GM12892 (cell line): ENCODE results near the gene CA5B.

Experiments used
- POLR2A ChIP-seq: IDR thresholded peaks from 2 replicates; pipeline ENCODE4 v1.6.1; 2011; ENCODE audit warnings: low read depth, low read length, control low read depth
- POLR2AphosphoS5 ChIP-seq: IDR thresholded peaks from 2 replicates; pipeline ENCODE4 v1.6.1; 2011; ENCODE audit warnings: low read depth, low read length, control low read depth

DNA sequence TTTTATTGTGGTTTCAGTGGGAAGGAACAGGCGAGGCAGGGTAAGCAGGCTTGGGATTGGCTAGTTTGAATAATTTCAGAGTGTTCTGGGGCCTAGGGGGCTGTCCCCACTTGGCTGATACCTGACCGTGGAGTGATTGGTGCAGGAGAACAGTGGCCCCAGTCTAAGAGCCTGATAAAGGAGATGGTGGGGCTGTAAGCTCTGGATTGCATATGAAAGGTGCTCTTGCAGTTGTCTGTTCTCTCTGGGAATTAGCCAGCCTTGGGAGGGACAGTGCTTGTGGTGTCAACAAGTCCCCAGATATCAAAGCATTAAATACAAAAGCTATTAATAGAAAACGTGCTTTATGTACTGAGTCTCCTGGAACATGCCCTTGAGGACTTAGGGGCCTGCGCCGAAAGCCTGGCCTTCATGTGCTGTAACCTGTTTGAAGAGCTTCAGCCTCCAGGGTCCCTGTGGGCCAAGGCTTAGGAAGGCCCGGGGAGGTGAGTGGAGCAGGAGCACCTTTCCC is 43.1 kb upstream of the CA5B start:
- TF ChIP-seq POLR2A = no peak
- no peak for TF ChIP-seq POLR2AphosphoS5
